Neural cell (in vitro differentiated cells): ENCODE measurements around the gene MLKL. TPM values are rescaled to one million over a fixed set of nuclear protein-coding genes. Genes with fewer than 3 reads are reported as not detected.

Experiments
- H2AFZ ChIP-seq: fragments of 200-600, 300-800 bp; sonication (generic), shearing (Covaris generic); 2 replicates; pipeline ENCODE4 v1.6.0; 2014; ENCODE audit warnings: low read depth, mild to moderate bottlenecking, antibody characterized with exemption, low read length, moderate library complexity
- H3F3A ChIP-seq: fragments of 200-600 bp; shearing (Covaris generic); 2 replicates; pipeline ENCODE4 v1.6.1; 2016; ENCODE audit warnings: mild to moderate bottlenecking, moderate library complexity, mixed read lengths, antibody characterized with exemption, low read length; ENCODE audit not compliant: insufficient read depth, poor library complexity, severe bottlenecking
- H3K27ac ChIP-seq: fragments of 200-600, 300-800 bp; sonication (generic), shearing (Covaris generic); 2 replicates; pipeline ENCODE4 v1.5.1; 2014; ENCODE audit warnings: mild to moderate bottlenecking, low read length, moderate library complexity
- H3K27me3 ChIP-seq: fragments of 300-800, 200-600 bp; sonication (generic), shearing (Covaris generic); 2 replicates; pipeline ENCODE4 v1.6.0; 2014; ENCODE audit warnings: mild to moderate bottlenecking, low read depth, low read length, moderate library complexity; ENCODE audit not compliant: insufficient read depth
- H3K36me3 ChIP-seq: fragments of 300-800, 200-600 bp; sonication (generic), shearing (Covaris generic); 2 replicates; pipeline ENCODE4 v1.5.1; 2014; ENCODE audit warnings: mild to moderate bottlenecking, antibody characterized with exemption, low read length, moderate library complexity; ENCODE audit not compliant: insufficient read depth
- H3K4me2 ChIP-seq: fragments of 300-800, 200-600 bp; sonication (generic), shearing (Covaris generic); 2 replicates; pipeline ENCODE4 v1.6.0; 2014; ENCODE audit warnings: mild to moderate bottlenecking, low read length
- H3K4me3 ChIP-seq: fragments of 300-800, 200-600 bp; sonication (generic), shearing (Covaris generic); 2 replicates; pipeline ENCODE4 v1.5.1; 2014; ENCODE audit warnings: mild to moderate bottlenecking, low read length, moderate library complexity
- H3K79me2 ChIP-seq: fragments of 200-600 bp; shearing (Covaris generic); replicated peaks from 2 replicates; pipeline ENCODE4 v1.6.0; 2014; ENCODE audit warnings: mild to moderate bottlenecking, low read length, moderate library complexity; ENCODE audit not compliant: insufficient read depth
- H3K9ac ChIP-seq: fragments of 300-800, 200-600 bp; sonication (generic), shearing (Covaris generic); 2 replicates; pipeline ENCODE4 v1.6.1; 2016; ENCODE audit warnings: mild to moderate bottlenecking, low read length, mixed read lengths
- H3K9me2 ChIP-seq: fragments of 200-600 bp; shearing (Covaris generic); 2 replicates; pipeline ENCODE4 v1.6.1; 2016; ENCODE audit warnings: mild to moderate bottlenecking, low read length, mixed read lengths; ENCODE audit not compliant: insufficient read depth
- H3K9me3 ChIP-seq: fragments of 200-600, 300-800 bp; sonication (generic), shearing (Covaris generic); 2 replicates; pipeline ENCODE4 v1.6.1; 2016; ENCODE audit warnings: mild to moderate bottlenecking, mixed run types, low read length, moderate library complexity, mixed read lengths
- H4K20me1 ChIP-seq: fragments of 200-600 bp; shearing (Covaris generic); 2 replicates; pipeline ENCODE4 v1.6.1; 2016; ENCODE audit warnings: mild to moderate bottlenecking, mixed run types; ENCODE audit not compliant: insufficient read depth
- CTCF ChIP-seq: fragments of 450-650 bp; IDR thresholded peaks from 2 replicates; pipeline ENCODE4 v1.5.1; 2014; ENCODE audit warnings: antibody characterized with exemption, mild to moderate bottlenecking, moderate library complexity; ENCODE audit not compliant: poor library complexity, severe bottlenecking
- EP300 ChIP-seq: fragments of 450-650 bp; conservative IDR thresholded peaks from 2 replicates; pipeline ENCODE4 v1.6.1; 2014; ENCODE audit warnings: antibody characterized with exemption, mild to moderate bottlenecking, moderate library complexity; ENCODE audit not compliant: poor library complexity, severe bottlenecking
- EZH2 ChIP-seq: fragments of 200-600, 300-800 bp; shearing (Covaris generic), sonication (generic); IDR thresholded peaks from 2 replicates; pipeline ENCODE4 v1.6.1; 2014; ENCODE audit warnings: antibody characterized with exemption, low read length, borderline replicate concordance, mild to moderate bottlenecking; ENCODE audit not compliant: insufficient read depth, poor library complexity, severe bottlenecking
- MXI1 ChIP-seq: fragments of 450-650 bp; conservative IDR thresholded peaks from 2 replicates; pipeline ENCODE4 v1.6.1; 2014; ENCODE audit warnings: antibody characterized with exemption, mild to moderate bottlenecking; ENCODE audit not compliant: poor library complexity, severe bottlenecking
- POLR2AphosphoS5 ChIP-seq: IDR thresholded peaks from 2 replicates; pipeline ENCODE4 v1.6.1; 2012
- RAD21 ChIP-seq: fragments of 450-650 bp; conservative IDR thresholded peaks from 2 replicates; pipeline ENCODE4 v1.6.1; 2014; ENCODE audit warnings: antibody characterized with exemption, mild to moderate bottlenecking, moderate library complexity
- REST ChIP-seq: IDR thresholded peaks from 2 replicates; pipeline ENCODE4 v1.6.1; 2012; ENCODE audit warnings: borderline replicate concordance
- SMC3 ChIP-seq: fragments of 450-650 bp; conservative IDR thresholded peaks from 2 replicates; pipeline ENCODE4 v1.6.1; 2014; ENCODE audit warnings: antibody characterized with exemption, mild to moderate bottlenecking, moderate library complexity; ENCODE audit not compliant: poor library complexity
- TAF1 ChIP-seq: IDR thresholded peaks from 2 replicates; pipeline ENCODE4 v1.6.1; 2012; ENCODE audit warnings: low read depth
- polyA plus RNA-seq: library from polyadenylated mRNA; depleted of rRNA; stranded (reverse); fragments of >200 nt; gene quantifications from 2 replicates; pipeline ENCODE4 v1.2.3, GENCODE V29; 2014

Gene MLKL
- polyA plus RNA-seq, 1 donor from 2014 or later: not detected

- Histone ChIP-seq H3K27me3 (no peaks in the 10 kb centered on the region), H3K36me3 (no peaks in the 10 kb centered on the region), H3K9ac (no peak overlapping the region), H3K27ac (no peak overlapping the region), H3K4me2 (no peak overlapping the region), H3K4me3 (no peak overlapping the region), H4K20me1 (no peaks in the 10 kb centered on the region), H2AFZ (no peak overlapping the region), H3K9me2 (no peaks in the 10 kb centered on the region), H3K79me2 (no peaks in the 10 kb centered on the region), H3K9me3 (no peaks in the 10 kb centered on the region), H3F3A (no peaks in the 10 kb centered on the region)
- TF ChIP-seq SMC3 (no peak), EP300 (no peak), REST (no peak), TAF1 (no peak), RAD21 (no peak), EZH2 (no peak), MXI1 (no peak), CTCF (no peak), POLR2AphosphoS5 (no peak)
These were observed 65.4 kb downstream of the MLKL start for GRCh38 chr16:74635303-74635702.

- Histone ChIP-seq H4K20me1 (no peaks in the 10 kb centered on the region), H3K4me2 (no peak overlapping the region), H3F3A (no peaks in the 10 kb centered on the region), H3K4me3 (no peak overlapping the region), H3K9ac (no peak overlapping the region), H3K9me3 (no peaks in the 10 kb centered on the region), H3K36me3 (no peaks in the 10 kb centered on the region), H3K27me3 (no peaks in the 10 kb centered on the region), H2AFZ (no peak overlapping the region), H3K9me2 (no peaks in the 10 kb centered on the region), H3K79me2 (no peaks in the 10 kb centered on the region), H3K27ac (no peak overlapping the region)
- TF ChIP-seq POLR2AphosphoS5 (no peak), MXI1 (no peak), SMC3 (no peak), CTCF (no peak), REST (no peak)
These were observed 67.0 kb downstream of the MLKL start for GRCh38 chr16:74633686-74634085.
